Raji (cell line): ENCODE data around the gene BMPER.

Source experiments
- POLR2A ChIP-seq: IDR thresholded peaks from 2 replicates; pipeline ENCODE4 v1.6.1; 2011; ENCODE audit warnings: low read depth, low read length, control low read depth; ENCODE audit not compliant: insufficient read depth

The BMPER gene

GRCh38 chr7:33904681-33905388 is 504 bp upstream of the BMPER start:
- TF ChIP-seq POLR2A, result no peak

- TF ChIP-seq POLR2A, result no peak
These were observed 1.4 kb downstream of the BMPER start for GRCh38 chr7:33906697-33907096.

GRCh38 chr7:33907625-33908024 is 2.3 kb downstream of the BMPER start:
- no peak for TF ChIP-seq POLR2A

- TF ChIP-seq POLR2A, result no peak
These were observed 4.0 kb downstream of the BMPER start for GRCh38 chr7:33909318-33909717.

GRCh38 chr7:33909755-33910154 is 4.4 kb downstream of the BMPER start:
- TF ChIP-seq POLR2A, result no peak

GRCh38 chr7:33910756-33911155 is 5.4 kb downstream of the BMPER start:
- TF ChIP-seq POLR2A, result no peak

GRCh38 chr7:33916357-33917081 is 11.2 kb downstream of the BMPER start:
- no peak for TF ChIP-seq POLR2A

- no peak for TF ChIP-seq POLR2A
These were observed 12.3 kb downstream of the BMPER start for GRCh38 chr7:33917661-33918060.

GRCh38 chr7:33918438-33919143 is 13.3 kb downstream of the BMPER start:
- TF ChIP-seq POLR2A, result no peak

GRCh38 chr7:33919449-33919848 is 14.1 kb downstream of the BMPER start:
- no peak for TF ChIP-seq POLR2A

GRCh38 chr7:33921216-33921938 is 16.0 kb downstream of the BMPER start:
- no peak for TF ChIP-seq POLR2A

- no peak for TF ChIP-seq POLR2A
These were observed 17.5 kb downstream of the BMPER start for GRCh38 chr7:33922820-33923219.

- no peak for TF ChIP-seq POLR2A
These were observed 18.3 kb downstream of the BMPER start for GRCh38 chr7:33923440-33924229.

GRCh38 chr7:33926535-33926934 is 21.2 kb downstream of the BMPER start:
- TF ChIP-seq POLR2A, result no peak
